Forelimb muscle (tissue), 1 donor: ENCODE measurements around the gene FAM234B. TPM values are rescaled to one million over a fixed set of nuclear protein-coding genes. Genes with fewer than 3 reads are reported as not detected.
"Not testable (repeated sequence)": the region's sequence is repeated elsewhere in the genome, so short reads cannot be mapped to it uniquely, and the experiment has no call there.

Source experiments
- DNase-seq: peaks from one replicate; pipeline ENCODE4 v3.0.0-alpha.2; 2013; ENCODE audit warnings: low read depth
- polyA plus RNA-seq: library from polyadenylated mRNA; unstranded; fragments of 120-200 nt; gene quantifications from one replicate; pipeline ENCODE4 v1.2.1, GENCODE V29; 2013; ENCODE audit not compliant: insufficient read length

The FAM234B gene
- polyA plus RNA-seq, 1 donor, result 4.0 TPM

DNA sequence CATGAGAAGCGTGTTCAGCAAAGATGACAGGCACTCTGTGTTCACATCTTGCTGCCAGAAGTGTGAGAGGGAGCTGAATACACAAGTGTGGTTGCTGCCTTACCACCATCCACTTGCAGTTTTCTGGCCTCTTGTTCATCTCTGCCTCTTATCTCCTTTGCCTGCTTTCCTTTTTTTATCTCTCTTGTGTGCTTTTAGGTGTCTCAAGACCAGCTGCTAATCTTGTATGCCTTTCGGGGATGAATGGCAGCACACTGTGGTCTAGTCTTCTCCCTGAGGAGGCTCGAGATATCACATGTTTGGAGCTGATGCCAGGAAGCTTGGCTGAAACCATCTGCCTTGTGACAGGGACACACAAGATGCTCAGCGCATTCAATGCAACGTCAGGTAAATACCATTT is 17.2 kb downstream of the FAM234B start:
- no peak for DNase-seq

- DNase-seq, result no peak
Observed at GRCh38 chr12:13062669-13063068, 18.5 kb downstream of the FAM234B start.

- DNase-seq, result no peak
Observed at GRCh38 chr12:13066014-13066413, 21.8 kb downstream of the FAM234B start.

DNA sequence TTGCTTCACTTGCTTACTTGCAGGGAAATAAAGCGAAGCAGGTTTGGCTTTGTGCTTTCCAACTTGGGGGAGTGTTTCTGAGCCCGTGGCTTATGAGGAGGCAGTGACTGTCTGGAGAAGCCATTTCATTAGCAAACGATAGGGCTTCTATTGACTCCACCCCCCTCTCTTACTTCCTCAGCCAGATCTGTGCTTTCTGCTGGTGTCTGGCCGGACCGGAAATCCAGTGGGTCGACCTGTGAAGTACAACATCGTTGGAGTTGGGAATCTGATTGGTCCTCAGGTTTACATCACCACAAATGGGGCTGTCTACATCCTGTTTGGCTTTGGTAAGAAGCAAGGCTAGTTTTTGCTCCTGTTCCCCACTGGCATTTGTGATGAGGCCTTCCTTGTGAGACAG is 22.3 kb downstream of the FAM234B start:
- DNase-seq, result no peak

- DNase-seq, result no peak
Observed at GRCh38 chr12:13067322-13067721, 23.1 kb downstream of the FAM234B start.

GRCh38 chr12:13069380-13069779 is 25.2 kb downstream of the FAM234B start:
- DNase-seq, result no peak

DNA sequence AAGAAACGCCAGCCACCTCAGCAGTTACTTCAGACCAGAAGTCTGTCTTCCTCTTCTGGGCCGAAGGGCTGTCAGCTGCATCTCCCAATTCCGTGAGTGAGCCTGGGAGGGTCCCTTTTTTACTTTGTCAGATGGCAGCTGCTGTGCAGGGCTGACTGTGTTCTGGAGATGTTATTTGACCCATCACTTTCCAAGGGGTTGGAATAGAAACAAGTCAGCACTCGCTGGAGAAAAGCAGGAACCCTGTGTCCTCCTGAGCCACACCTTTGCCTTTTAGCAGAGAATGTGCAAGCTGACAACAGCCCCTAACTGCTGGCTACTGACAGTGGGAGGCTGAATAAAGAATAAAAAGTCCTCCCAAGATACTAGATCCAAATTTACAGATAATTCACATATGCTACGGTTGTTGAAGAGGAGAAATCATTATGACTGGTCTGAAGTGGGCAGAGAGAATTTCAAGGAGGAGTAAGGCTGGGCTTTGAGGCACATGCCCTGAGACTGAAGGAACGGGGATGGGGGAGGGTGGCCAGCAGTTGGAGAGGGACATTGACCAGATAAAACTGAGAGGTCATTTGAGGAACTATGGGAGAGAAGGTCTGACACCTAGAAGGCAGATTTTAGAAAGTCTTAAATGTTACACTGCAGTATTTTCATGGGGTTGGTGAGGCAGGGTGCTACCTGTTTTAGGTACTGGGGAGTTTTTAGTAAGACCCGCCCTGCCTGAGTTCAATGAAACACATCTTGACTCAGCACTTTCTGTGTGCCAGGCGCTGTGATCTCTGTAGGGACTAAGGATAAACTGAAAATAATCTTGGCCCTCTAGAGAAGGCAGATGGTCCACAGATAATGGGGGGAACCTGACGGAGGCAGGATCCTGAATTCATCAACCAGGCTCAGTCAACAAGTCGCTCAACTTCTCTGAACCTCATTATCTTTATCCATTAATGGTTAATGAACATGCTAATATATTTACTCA is 27.4 kb downstream of the FAM234B start:
- DNase-seq, result no peak

DNA sequence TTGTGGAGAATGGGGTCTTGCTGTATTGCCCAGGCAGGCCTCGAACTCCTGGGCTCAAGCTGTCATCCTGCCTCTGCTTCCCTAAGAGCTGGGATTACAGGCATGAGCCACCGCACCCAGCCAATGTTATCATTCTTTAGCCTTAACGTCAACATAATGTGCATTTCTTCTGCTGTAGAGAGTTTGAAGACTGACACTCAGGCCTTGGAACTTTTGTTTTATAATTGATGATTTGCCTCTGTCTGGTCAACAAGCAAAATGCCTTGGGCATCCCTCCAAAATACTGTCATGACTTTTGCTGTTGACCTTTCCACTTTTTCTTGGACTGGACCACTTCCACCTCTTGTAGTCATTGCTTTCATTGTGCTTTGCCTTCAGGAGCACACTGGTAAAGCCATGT is 29.0 kb downstream of the FAM234B start:
- DNase-seq, result no peak

- no peak for DNase-seq
Observed at GRCh38 chr12:13074396-13075117, 30.4 kb downstream of the FAM234B start.

DNA sequence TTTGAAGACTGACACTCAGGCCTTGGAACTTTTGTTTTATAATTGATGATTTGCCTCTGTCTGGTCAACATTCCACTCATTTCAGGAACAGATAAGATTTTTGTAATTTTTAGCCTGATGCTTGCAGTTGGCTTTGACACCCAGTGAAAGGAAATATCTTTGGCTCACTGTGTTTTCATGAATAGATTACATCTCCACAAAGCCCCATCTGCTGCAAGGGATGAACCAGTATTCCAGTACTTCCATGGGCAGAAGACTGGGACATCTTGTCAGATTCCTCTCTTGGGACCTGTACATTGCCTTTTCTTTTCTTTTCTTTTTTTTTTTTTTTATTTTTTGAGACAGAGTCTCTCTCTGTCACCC is 30.9 kb downstream of the FAM234B start:
- no peak for DNase-seq

GRCh38 chr12:13075786-13076570 is 31.8 kb downstream of the FAM234B start:
- DNase-seq, result no peak

- no peak for DNase-seq
Observed at GRCh38 chr12:13079440-13079906, 35.3 kb downstream of the FAM234B start.

DNA sequence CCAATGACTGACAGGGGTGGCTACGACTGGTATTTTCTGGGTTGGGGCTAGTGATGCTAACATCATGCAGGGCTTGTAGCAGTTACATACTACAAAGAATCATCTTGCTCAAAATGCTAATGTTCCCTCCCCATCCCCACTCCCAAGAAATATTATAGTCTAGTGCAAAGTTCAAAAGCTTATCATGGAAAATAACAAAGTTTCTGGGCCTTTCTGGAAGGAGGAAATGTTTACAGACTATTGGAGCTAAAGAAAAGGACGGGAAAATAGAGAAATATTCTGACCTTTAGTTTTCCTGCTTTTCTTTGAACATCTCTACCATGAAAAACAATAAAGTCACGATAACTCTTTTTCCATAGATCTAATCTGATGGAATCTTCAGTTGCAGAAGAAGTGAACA is 36.1 kb downstream of the FAM234B start:
- DNase-seq, result no peak

DNA sequence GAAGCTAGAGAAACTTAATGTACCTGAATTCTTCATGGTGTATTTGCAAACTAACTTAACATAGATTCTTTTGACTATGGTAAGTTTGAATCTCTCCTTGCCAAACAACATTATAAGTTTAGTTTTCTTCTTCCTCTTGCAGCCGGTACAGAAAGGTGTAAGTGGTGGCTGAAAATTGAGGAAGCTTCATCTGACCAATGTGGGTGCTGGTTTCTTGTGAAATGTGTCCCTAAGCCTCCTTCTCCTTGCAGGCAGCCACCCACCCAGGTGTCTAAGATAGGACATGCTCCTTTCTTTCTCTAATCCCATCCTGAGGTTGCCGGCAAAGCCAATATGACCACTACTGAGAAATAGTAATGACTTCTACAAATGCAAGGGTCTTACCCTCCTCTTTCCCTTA is 38.7 kb downstream of the FAM234B start:
- no peak for DNase-seq

GRCh38 chr12:13083638-13084037 is 39.5 kb downstream of the FAM234B start:
- not testable (repeated sequence) for DNase-seq

DNA sequence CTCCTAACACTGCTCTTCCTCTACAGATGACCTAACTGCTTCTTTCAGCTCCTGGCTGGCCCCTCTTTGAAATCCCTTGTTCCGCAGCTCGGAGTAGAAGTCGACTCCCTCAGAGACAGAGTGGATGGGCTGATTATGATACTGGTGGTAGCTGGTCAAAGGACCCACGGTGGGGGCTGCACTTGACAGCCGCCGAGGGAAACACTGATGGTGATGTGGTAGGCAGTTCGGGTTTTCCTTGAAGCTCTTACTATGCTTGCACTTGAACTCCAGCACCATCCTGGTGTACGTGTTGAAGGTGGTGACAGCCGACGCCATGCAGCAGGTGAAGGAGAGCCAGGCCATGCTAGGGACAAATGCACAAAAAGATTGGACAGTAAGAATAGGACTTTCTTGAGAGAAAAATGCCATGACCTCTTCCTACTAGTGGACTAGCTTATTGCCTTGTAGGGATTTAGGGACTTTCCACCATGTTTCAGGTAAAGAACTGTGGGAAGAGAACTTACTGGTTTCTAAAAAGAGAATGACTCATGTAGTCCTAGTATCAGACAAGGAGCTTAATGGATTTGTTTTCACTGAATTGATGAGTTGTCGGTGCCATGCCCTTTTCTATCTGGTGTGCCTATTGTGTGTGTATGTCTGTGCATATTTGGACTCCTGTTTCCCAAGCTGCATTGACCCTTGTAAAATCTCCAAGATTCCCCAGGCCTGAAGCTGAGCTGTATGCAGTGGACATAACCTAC is 40.9 kb downstream of the FAM234B start:
- no peak for DNase-seq

GRCh38 chr12:13085968-13086686 is 41.9 kb downstream of the FAM234B start:
- no peak for DNase-seq

GRCh38 chr12:13087766-13088165 is 43.6 kb downstream of the FAM234B start:
- no peak for DNase-seq

DNA sequence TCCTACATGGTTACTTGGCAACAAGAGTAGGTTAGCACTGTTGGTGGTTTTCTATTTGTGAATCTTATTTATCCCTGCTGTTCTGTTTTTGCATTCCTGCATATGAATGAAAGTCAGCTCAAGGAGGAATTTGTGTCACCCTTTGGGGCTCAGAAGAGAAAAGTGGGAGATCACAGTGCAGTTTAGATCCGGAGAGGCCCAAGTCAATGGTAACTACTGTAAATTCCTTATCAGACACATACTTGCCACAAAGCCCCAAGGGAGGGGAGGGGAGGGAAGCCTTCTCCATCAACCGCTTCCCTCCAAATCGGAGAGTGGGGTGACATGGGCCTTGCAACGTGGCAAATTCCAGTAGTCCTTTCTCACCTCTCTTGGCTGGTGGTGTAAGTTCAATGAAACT is 44.3 kb downstream of the FAM234B start:
- DNase-seq, result no peak

GRCh38 chr12:13090054-13090453 is 45.9 kb downstream of the FAM234B start:
- DNase-seq, result no peak

DNA sequence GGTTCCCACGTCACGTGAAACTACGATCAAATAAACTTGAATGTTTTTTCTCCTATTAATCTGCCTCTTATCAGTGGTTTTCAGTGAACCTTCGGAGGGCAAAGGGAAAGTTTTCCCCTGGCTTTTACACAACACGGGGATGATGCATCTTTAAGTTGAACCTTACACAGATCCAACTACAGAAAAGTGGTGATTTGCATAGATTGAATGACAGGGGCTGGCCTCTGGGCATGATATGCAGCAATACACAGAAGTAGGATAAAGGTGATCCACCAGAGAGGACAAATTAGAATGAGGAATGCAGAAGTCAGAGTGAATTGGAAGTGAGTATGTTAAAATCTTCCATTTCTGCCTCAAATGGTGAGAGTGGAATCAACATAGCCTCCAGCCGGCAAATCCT is 47.7 kb downstream of the FAM234B start:
- no peak for DNase-seq
